Chondrocyte (in vitro differentiated cells): ENCODE results near the gene CD164L2. TPM values are rescaled to one million over a fixed set of nuclear protein-coding genes. Genes with fewer than 3 reads are reported as not detected.

Experiments used
- DNase-seq: peaks from one replicate; pipeline ENCODE4 v3.0.0; 2021; ENCODE audit warnings: mixed read lengths, low spot score
- H3K27ac Mint-ChIP-seq: one replicate; pipeline ENCODE4 v1.8.0; 2021; ENCODE audit warnings: mild to moderate bottlenecking, moderate library complexity, mixed read lengths; ENCODE audit not compliant: unreplicated experiment
- H3K27me3 Mint-ChIP-seq: 2 replicates; pipeline ENCODE4 v1.8.0; 2021; ENCODE audit warnings: low read depth, mixed read lengths
- H3K36me3 Mint-ChIP-seq: 2 replicates; pipeline ENCODE4 v1.8.0; 2021; ENCODE audit warnings: low read depth, mixed read lengths
- H3K4me1 Mint-ChIP-seq: 2 replicates; pipeline ENCODE4 v1.8.0; 2021; ENCODE audit warnings: low read depth, mild to moderate bottlenecking, mixed read lengths
- H3K4me3 Mint-ChIP-seq: one replicate; pipeline ENCODE4 v1.8.0; 2021; ENCODE audit warnings: mild to moderate bottlenecking, moderate library complexity, mixed read lengths; ENCODE audit not compliant: unreplicated experiment
- H3K9me3 Mint-ChIP-seq: 2 replicates; pipeline ENCODE4 v1.8.0; 2021; ENCODE audit warnings: low read depth, mixed read lengths
- CTCF ChIP-seq: fragments of 200-600 bp; sonication (generic); IDR thresholded peaks from 2 replicates; pipeline ENCODE4 v1.5.0; 2021; ENCODE audit warnings: antibody characterized with exemption, mild to moderate bottlenecking, moderate library complexity
- total RNA-seq: library from RNA; stranded (reverse); gene quantifications from 3 replicates; pipeline ENCODE4 v1.2.1, GENCODE V29; 2021

CD164L2 gene
- total RNA-seq, 1 donor from 2014 or later, result not detected

DNA sequence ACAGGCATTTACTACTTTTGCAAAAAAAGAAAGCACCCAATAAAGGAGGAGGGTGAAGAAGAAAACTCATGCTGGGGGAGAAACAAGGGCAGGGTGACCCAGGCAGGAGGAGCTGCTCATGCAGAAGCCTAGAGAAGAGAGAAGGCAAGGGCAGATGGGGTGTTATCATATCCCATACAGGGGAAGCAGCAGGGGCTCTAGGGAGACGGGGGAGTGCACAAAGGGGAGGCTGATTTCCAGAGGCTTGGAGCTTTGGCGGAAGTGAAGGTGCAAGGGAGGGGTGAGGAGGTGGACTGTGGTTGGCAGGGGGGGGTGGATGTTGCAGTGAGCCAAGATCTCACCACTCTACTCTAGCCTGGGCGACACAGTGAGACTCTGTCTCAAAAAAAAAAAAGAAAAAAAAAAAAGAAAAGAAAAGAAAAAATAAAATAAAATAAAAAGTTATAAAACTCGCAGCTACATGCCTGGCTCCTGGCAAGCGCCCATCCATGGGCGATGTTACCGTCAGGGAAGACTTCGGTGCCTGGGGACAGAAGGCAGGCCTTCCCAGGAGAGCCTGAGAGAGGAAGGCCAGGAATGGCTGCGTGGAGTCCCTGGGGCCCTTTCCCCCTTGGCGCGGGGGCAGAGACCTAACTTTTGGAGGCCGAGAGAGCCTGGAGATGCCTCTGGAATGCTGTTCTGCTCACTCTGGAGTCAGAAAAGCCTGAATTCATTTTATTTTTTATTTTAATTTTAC lies 5.2 kb downstream of the CD164L2 start:
- Mint-ChIP-seq H3K27me3 (peaks cover 5% of the 10 kb centered on the region), H3K4me3 (no peak overlapping the region), H3K4me1 (no peaks in the 10 kb centered on the region), H3K36me3 (no peaks in the 10 kb centered on the region), H3K9me3 (no peaks in the 10 kb centered on the region), H3K27ac (no peak overlapping the region)
- TF ChIP-seq CTCF, result no peak
- DNase-seq, result no peak

DNA sequence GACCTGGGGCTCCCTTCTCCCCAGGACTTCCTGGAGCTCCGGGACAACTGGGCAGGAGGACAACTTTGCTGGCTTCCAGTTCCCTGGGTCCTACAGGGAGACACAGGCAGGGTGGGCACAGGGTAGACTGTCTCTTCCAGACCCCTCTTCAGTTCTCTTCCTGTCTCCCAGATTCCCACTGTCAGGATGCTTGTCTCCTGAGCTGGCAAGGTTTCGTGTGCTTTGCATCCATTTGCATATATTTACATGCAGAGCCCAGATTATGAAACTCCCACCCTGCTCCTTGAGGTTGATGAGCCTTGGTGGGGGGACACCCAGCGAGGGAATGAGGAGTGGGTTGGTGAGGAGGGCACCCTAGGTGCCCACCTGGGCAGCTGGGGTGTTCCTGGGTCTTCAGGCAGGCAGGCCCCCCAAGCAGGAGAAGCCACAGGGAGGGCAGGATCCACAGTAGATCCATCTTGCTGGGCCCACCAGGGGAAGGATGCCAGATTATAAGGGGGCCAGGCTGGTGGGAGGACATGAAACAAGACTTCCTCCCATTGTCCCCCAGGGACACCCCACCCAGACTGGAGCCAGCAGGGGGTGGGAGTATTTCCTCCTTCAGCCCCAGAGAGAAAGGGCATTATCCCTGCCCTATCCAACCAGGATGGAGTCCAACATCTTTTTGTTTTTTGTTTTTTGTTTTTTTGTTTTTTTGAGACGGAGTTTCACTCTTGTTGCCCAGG lies 8.6 kb downstream of the CD164L2 start, which contains the start of gene FCN3:
FCN3 (minus strand) TSS at position 463 of the 725 bp plus-strand sequence; CDS start at position 457, 6 bp downstream.
- H3K9me3 Mint-ChIP-seq, result no peaks in the 10 kb centered on the region
- no peaks in the 10 kb centered on the region for H3K27me3 Mint-ChIP-seq
- no peaks in the 10 kb centered on the region for H3K4me1 Mint-ChIP-seq
- no peak for DNase-seq
- H3K27ac Mint-ChIP-seq, result no peak within 1 kb of the TSS
- H3K4me3 Mint-ChIP-seq, result no peak within 1 kb of the TSS
- H3K36me3 Mint-ChIP-seq, result no peaks in the 10 kb centered on the region
- no peak for TF ChIP-seq CTCF

- DNase-seq, result peak; percentile 75
- Mint-ChIP-seq H3K4me3 (no peak overlapping the region), H3K27ac (no peak overlapping the region)
These were observed 10.1 kb downstream of the CD164L2 start for GRCh38 chr1:27372808-27373690.

DNA sequence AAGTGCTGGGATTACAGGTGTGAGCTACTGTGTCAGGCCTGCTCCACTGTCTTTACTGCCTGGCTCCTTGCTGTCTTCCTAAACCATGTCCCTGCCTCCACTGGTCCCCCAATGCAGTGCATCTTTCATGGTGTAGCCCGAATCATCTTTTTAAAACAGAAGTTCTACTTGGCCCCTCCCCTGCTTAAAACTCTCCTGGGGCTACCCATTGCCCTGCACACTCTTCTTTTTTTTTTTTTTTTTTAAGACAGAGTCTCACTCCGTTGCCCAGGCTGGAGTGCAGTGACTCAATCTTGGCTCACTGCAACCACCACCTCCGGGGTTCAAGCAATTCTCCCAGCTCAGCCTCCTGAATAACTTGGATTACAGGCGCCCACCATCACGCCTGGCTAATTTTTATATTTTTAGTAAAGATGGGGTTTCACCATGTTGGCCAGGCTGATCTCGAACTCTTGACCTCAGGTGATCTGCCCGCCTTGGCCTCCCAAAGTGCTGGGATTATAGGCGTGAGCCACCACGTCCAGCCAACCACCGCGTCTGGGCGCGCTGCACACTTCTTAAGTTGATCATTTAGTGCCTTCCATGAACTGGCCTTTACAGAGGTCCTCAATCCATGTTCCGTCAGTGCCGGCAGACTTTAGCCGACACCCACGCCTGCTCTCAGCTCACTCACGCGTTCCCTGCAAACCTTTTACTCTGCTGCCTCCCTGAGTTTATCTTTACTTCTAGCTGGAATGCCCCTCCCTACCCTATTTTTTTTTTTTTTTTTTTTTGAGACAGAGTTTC lies 10.9 kb downstream of the CD164L2 start:
- H3K4me3 Mint-ChIP-seq, result no peak overlapping the region
- H3K27me3 Mint-ChIP-seq, result no peaks in the 10 kb centered on the region
- H3K4me1 Mint-ChIP-seq, result peaks cover 8% of the 10 kb centered on the region

More at GRCh38 chr1:27372808-27373690, 10.1 kb downstream of the CD164L2 start:
- H3K36me3 Mint-ChIP-seq, result no peaks in the 10 kb centered on the region
- H3K27me3 Mint-ChIP-seq, result no peaks in the 10 kb centered on the region
- peak; percentile 53 for TF ChIP-seq CTCF
- no peaks in the 10 kb centered on the region for H3K9me3 Mint-ChIP-seq
- H3K4me1 Mint-ChIP-seq, result peaks cover 3% of the 10 kb centered on the region

More for the DNA sequence above, 10.9 kb downstream of the CD164L2 start:
- H3K9me3 Mint-ChIP-seq, result no peaks in the 10 kb centered on the region
- no peaks in the 10 kb centered on the region for H3K36me3 Mint-ChIP-seq
- DNase-seq, result no peak
- no peak overlapping the region for H3K27ac Mint-ChIP-seq
- no peak for TF ChIP-seq CTCF
